GM12865 (cell line): Measurements from ENCODE around the gene SLC22A23.

Experiments
- DNase-seq: peaks from one replicate; pipeline ENCODE4 v3.0.0; 2010; ENCODE audit warnings: low read depth
- H3K4me3 ChIP-seq: 2 replicates; pipeline ENCODE4 v1.5.1; 2011; ENCODE audit warnings: mild to moderate bottlenecking, low read depth, low read length, control low read depth
- TF ChIP-seq, protein P1 (sequence below): IDR thresholded peaks from 2 replicates; pipeline ENCODE4 v1.5.1; 2011; ENCODE audit warnings: low read length, control low read depth, low read depth, inconsistent platforms; ENCODE audit not compliant: insufficient read depth; ENCODE audit errors: missing control alignments

The SLC22A23 gene

DNA sequence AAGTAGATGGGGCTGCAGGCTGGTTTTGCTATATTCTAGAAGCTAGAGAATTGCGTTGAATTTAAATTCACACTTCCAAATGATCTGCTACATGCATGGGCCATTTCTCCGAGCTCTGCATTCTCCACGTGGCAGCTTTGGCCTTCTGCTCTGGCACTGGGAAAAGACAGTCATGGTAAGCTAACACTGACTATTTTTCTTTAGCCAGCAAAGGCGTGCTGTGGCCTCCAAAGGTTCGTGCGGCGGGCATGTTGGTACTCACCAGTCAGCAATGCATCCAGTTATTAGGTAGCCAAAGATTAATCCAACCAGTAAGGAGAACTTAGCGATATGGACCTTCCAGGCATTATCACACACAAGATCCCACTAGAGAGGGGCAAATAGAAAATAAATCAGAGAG, 41.4 kb downstream of the SLC22A23 start:
- no peak for DNase-seq
- no peak overlapping the region for H3K4me3 ChIP-seq
- TF ChIP-seq, protein P1, sequence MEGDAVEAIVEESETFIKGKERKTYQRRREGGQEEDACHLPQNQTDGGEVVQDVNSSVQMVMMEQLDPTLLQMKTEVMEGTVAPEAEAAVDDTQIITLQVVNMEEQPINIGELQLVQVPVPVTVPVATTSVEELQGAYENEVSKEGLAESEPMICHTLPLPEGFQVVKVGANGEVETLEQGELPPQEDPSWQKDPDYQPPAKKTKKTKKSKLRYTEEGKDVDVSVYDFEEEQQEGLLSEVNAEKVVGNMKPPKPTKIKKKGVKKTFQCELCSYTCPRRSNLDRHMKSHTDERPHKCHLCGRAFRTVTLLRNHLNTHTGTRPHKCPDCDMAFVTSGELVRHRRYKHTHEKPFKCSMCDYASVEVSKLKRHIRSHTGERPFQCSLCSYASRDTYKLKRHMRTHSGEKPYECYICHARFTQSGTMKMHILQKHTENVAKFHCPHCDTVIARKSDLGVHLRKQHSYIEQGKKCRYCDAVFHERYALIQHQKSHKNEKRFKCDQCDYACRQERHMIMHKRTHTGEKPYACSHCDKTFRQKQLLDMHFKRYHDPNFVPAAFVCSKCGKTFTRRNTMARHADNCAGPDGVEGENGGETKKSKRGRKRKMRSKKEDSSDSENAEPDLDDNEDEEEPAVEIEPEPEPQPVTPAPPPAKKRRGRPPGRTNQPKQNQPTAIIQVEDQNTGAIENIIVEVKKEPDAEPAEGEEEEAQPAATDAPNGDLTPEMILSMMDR = no peak

DNA sequence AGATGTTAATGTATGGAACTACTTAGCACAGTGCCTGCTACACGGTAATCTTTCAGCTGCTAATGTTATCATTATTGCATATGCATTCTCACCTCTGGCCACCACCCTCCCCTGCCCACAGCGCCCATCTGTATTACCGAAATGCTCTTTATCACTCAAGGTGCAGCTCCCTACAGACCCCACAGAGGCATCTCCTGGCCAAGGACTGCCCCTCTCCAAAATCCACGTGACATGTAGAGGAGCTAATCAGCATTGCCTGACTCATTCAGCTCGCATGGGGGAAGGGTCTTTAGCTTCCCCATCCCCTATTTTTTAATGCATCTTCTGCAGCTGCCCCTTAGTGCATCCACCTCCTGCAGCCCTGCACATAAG, 41.8 kb downstream of the SLC22A23 start:
- DNase-seq = no peak
- H3K4me3 ChIP-seq = no peak overlapping the region
- TF ChIP-seq, protein P1 = no peak

DNA sequence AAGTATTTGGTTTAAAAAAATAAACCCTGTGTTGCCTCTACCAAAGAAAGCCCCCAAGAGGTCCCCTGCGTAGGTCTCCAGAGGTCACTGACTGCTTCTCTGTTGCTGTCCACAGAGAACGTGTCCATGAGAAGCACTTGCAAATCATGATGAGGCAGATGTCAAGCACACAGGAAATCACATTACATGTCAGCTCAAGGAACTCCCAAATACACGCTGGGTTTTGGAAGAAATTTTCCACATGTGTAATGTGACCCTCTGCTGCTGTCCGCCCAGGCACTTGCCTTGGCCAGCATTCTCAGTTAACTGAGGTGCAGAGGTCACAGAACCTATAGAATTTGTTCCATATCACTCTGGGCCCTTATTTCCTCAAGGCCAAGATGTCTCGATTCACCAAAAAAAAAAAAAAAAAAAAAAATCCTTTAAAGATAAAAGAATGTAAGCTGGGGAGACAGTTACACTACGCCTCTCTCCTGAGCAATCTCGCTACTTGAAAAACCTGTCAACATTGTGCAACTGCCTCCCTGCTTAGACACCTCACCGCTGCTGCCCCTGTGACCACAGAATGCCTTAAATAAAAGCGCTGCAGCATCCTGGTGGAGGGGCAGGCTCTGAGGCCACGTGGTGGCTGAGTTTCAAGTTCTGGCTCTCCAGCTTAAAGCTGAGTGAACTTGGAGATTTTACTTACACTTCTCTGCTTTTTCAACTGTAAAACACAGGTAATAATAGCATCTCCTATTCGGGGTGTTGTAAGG, 42.3 kb downstream of the SLC22A23 start:
- H3K4me3 ChIP-seq = no peak overlapping the region
- peak; percentile 52 for DNase-seq
- TF ChIP-seq, protein P1 = no peak

DNA sequence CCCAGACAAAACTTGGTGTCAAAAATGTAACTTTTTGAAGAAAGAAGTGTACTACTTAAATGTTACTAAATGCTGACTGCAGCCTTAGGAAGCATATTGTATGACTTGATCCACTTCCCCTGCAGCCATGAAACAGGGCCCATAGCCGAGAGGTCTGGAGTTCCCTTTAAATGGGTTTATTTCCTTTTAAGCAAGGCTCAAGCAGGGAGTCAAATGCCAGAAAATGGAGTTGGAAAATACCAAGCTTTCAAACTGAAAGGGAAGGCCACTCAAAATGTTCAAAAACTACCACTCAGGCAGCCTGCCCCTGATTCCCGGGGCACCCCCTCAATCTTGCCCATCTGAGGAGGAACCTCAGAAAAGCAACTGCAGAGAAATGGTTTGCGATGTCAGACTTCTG, 43.3 kb downstream of the SLC22A23 start:
- H3K4me3 ChIP-seq = no peak overlapping the region
- DNase-seq = no peak
- TF ChIP-seq, protein P1 = no peak

DNA sequence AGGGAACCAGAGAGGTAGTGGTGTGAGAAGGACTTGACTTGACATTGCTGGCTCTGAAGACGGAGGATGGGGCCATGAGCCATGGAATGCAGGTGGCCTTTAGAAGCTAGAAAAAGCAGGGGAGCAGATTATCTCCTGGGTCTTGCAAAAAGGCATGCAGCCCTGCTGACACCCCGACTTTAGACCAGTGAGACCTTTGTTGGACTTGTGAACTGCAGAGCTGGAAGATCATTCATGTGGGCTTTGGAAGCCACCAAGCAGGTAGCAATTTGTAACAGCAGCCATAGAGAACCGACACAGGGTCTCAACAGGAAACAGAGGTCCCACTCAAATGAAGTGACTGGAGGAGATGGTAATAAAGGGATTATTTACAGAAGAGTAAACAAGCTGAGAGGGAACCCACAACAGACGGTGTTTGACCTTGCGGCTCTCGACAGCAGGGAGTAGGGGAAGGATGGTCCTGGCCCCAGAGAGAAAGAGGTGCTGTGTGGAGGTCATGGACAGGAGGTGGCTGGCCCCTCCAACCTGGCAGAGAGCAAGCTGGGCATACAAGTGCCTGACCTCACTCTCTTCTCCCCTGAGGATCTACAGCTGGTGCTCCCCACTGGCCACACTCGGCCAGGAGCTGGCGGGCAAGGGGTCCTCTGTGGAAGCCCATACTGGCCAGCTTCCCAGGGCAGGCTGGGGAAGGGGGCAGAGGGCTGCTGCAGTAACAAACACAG, 43.9 kb downstream of the SLC22A23 start:
- no peak overlapping the region for H3K4me3 ChIP-seq
- no peak for DNase-seq
- TF ChIP-seq, protein P1 = no peak

DNA sequence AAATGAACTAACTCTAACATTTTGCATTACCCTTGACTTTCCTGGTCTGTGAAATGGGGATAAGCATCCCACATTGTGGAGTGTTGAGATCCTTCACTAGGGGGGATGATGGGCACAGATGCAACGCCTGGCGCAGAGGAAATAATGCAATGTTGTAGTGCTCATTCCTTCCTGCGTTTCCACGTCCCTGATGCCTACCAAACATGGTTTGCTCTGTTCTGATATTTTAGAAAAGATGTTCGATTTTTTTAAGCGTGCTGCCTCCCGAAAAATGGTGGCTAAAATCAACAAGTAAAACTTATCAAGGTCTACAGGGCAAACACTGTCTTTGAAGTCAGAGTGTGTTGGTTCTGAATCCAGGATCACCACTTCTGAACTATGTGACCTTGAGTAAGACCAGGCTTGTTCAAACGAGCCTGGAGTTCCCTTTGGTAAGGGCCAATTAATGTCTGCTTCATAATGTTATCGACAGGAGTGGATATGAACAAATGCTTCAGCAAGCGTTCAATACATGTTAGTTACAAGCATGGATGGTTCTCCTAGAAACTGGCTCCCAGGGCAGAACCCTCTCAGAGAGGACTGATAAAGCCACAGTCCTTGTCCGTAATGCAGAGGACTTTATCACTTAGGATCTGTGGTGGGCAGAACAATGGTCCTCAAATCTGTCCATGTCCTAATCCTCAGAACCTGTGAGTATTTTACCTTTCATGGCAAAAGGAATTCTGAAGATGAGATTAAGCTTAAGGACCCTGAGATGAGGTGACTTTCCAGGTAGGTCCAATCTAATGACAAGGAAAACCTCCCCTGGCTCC, 44.7 kb downstream of the SLC22A23 start:
- no peak overlapping the region for H3K4me3 ChIP-seq
- DNase-seq = no peak
- TF ChIP-seq, protein P1 = no peak
